NCI-H1417 (cell line): ENCODE measurements around the gene GSDME.
A peak's percentile ranks its signal among the peaks of the same experiment; 100 is the strongest.
"Not testable (repeated sequence)": the region's sequence is repeated elsewhere in the genome, so short reads cannot be mapped to it uniquely, and the experiment has no call there.

ENCODE experiments used
- DNase-seq, 3 experiments: peaks; one replicate each; lab custom pipeline; 2025; lab: John Stamatoyannopoulos, UW

The GSDME gene

GRCh38 chr7:24741679-24742505 is 15.4 kb downstream of the GSDME start:
- no peak for DNase-seq

GRCh38 chr7:24740871-24741270 is 16.4 kb downstream of the GSDME start:
- DNase-seq, result no peak

GRCh38 chr7:24739306-24739705 is 18.0 kb downstream of the GSDME start:
- DNase-seq, result no peak

- DNase-seq, result no peak
These were observed 18.7 kb downstream of the GSDME start for GRCh38 chr7:24738577-24738976.

- DNase-seq, result no peak
These were observed 20.0 kb downstream of the GSDME start for GRCh38 chr7:24737281-24737680.

- DNase-seq, result not testable (repeated sequence)
These were observed 21.7 kb downstream of the GSDME start for GRCh38 chr7:24735594-24735993.

GRCh38 chr7:24734306-24734705 is 23.0 kb downstream of the GSDME start:
- DNase-seq, result no peak

GRCh38 chr7:24733414-24734060 is 23.7 kb downstream of the GSDME start:
- DNase-seq, result peak in 1 of 3 experiments; percentile 15

GRCh38 chr7:24732646-24733413 is 24.4 kb downstream of the GSDME start:
- no peak for DNase-seq

- DNase-seq, result no peak
These were observed 26.0 kb downstream of the GSDME start for GRCh38 chr7:24731313-24731712.

GRCh38 chr7:24730018-24730369 is 27.3 kb downstream of the GSDME start:
- DNase-seq, result no peak

- DNase-seq, result no peak
These were observed 27.8 kb downstream of the GSDME start for GRCh38 chr7:24729365-24730017.

- no peak for DNase-seq
These were observed 28.5 kb downstream of the GSDME start for GRCh38 chr7:24728503-24729364.

- DNase-seq, result no peak
These were observed 29.2 kb downstream of the GSDME start for GRCh38 chr7:24728121-24728500.

GRCh38 chr7:24727154-24728120 is 29.8 kb downstream of the GSDME start:
- no peak for DNase-seq

GRCh38 chr7:24725554-24726241 is 31.6 kb downstream of the GSDME start:
- no peak for DNase-seq

GRCh38 chr7:24724451-24725190 is 32.6 kb downstream of the GSDME start:
- no peak for DNase-seq

- DNase-seq, result no peak
These were observed 34.1 kb downstream of the GSDME start for GRCh38 chr7:24723178-24723530.
